ENCODE data around the gene LTB4R.
"Not testable (repeated sequence)": the region's sequence is repeated elsewhere in the genome, so short reads cannot be mapped to it uniquely, and the experiment has no call there.

DNA sequence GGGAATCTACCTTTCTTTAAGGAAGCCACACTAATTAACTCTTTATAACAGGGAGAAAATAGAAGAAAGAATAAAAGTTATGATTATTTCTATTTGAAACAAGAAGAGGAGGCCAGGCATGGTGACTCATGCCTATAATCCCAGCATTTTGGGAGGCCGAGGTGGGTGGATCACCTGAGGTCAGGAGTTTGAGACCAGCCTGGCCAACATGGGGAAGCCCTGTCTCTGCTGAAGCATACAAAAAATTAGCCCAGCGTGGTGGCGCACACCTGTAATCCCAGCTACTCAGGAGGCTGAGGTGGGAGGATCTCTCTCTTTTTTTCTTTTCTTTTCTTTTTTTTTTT lies 43.2 kb downstream of the LTB4R start:
- TF ChIP-seq, protein P1, sequence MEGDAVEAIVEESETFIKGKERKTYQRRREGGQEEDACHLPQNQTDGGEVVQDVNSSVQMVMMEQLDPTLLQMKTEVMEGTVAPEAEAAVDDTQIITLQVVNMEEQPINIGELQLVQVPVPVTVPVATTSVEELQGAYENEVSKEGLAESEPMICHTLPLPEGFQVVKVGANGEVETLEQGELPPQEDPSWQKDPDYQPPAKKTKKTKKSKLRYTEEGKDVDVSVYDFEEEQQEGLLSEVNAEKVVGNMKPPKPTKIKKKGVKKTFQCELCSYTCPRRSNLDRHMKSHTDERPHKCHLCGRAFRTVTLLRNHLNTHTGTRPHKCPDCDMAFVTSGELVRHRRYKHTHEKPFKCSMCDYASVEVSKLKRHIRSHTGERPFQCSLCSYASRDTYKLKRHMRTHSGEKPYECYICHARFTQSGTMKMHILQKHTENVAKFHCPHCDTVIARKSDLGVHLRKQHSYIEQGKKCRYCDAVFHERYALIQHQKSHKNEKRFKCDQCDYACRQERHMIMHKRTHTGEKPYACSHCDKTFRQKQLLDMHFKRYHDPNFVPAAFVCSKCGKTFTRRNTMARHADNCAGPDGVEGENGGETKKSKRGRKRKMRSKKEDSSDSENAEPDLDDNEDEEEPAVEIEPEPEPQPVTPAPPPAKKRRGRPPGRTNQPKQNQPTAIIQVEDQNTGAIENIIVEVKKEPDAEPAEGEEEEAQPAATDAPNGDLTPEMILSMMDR (IDR thresholded peaks at IDR 0.05): not testable (repeated sequence)
- TF ChIP-seq POLR2A (IDR thresholded peaks at IDR 0.05; ENCODE audit: low read length); HOXA7 (CRISPR knock-in tag; IDR thresholded peaks at IDR 0.05); KDM5A (IDR thresholded peaks at IDR 0.05): not testable (repeated sequence)
- TF ChIP-seq, protein P2, sequence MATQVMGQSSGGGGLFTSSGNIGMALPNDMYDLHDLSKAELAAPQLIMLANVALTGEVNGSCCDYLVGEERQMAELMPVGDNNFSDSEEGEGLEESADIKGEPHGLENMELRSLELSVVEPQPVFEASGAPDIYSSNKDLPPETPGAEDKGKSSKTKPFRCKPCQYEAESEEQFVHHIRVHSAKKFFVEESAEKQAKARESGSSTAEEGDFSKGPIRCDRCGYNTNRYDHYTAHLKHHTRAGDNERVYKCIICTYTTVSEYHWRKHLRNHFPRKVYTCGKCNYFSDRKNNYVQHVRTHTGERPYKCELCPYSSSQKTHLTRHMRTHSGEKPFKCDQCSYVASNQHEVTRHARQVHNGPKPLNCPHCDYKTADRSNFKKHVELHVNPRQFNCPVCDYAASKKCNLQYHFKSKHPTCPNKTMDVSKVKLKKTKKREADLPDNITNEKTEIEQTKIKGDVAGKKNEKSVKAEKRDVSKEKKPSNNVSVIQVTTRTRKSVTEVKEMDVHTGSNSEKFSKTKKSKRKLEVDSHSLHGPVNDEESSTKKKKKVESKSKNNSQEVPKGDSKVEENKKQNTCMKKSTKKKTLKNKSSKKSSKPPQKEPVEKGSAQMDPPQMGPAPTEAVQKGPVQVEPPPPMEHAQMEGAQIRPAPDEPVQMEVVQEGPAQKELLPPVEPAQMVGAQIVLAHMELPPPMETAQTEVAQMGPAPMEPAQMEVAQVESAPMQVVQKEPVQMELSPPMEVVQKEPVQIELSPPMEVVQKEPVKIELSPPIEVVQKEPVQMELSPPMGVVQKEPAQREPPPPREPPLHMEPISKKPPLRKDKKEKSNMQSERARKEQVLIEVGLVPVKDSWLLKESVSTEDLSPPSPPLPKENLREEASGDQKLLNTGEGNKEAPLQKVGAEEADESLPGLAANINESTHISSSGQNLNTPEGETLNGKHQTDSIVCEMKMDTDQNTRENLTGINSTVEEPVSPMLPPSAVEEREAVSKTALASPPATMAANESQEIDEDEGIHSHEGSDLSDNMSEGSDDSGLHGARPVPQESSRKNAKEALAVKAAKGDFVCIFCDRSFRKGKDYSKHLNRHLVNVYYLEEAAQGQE (IDR thresholded peaks at IDR 0.05): not testable (repeated sequence)
- TF ChIP-seq, protein P3, sequence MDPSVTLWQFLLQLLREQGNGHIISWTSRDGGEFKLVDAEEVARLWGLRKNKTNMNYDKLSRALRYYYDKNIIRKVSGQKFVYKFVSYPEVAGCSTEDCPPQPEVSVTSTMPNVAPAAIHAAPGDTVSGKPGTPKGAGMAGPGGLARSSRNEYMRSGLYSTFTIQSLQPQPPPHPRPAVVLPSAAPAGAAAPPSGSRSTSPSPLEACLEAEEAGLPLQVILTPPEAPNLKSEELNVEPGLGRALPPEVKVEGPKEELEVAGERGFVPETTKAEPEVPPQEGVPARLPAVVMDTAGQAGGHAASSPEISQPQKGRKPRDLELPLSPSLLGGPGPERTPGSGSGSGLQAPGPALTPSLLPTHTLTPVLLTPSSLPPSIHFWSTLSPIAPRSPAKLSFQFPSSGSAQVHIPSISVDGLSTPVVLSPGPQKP (IDR thresholded peaks at IDR 0.05; ENCODE audit: low read depth, low read length): not testable (repeated sequence)
- TF ChIP-seq, protein P4, sequence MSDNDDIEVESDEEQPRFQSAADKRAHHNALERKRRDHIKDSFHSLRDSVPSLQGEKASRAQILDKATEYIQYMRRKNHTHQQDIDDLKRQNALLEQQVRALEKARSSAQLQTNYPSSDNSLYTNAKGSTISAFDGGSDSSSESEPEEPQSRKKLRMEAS (IDR thresholded peaks at IDR 0.05): not testable (repeated sequence)
